PFSK-1 (cell line): ENCODE data around the gene ARHGAP8.

Experiments used
- FOXP2 ChIP-seq: optimal IDR thresholded peaks from 2 replicates; pipeline ENCODE3; 2011; ENCODE audit warnings: borderline replicate concordance, control low read depth, inconsistent platforms; ENCODE audit not compliant: insufficient read depth; ENCODE audit errors: extremely low read length, extremely low read depth
- POLR2AphosphoS5 ChIP-seq: IDR thresholded peaks from 2 replicates; pipeline ENCODE4 v1.6.1; 2012; ENCODE audit warnings: low read depth, mild to moderate bottlenecking, control low read depth, low read length, moderate library complexity
- REST ChIP-seq, 2 experiments: IDR thresholded peaks; 2 replicates each; pipeline versions ENCODE4 v1.6.1 to v1.8.0; 2011 to 2012; ENCODE audit warnings: low read depth in 2 of 2, low read length in 2 of 2, control low read depth in 1 of 2, inconsistent platforms in 1 of 2, mild to moderate bottlenecking in 1 of 2, moderate library complexity in 1 of 2; ENCODE audit not compliant: insufficient read depth in 1 of 2
- SIN3A ChIP-seq: IDR thresholded peaks from 2 replicates; pipeline ENCODE4 v1.6.1; 2012; ENCODE audit warnings: mild to moderate bottlenecking, low read length, moderate library complexity, borderline replicate concordance; ENCODE audit not compliant: insufficient read depth
- TAF1 ChIP-seq: IDR thresholded peaks from 2 replicates; pipeline ENCODE4 v1.6.1; 2012; ENCODE audit warnings: low read length, control low read depth, borderline replicate concordance; ENCODE audit not compliant: insufficient read depth

Gene ARHGAP8

GRCh38 chr22:44722611-44723010, 29.8 kb upstream of the ARHGAP8 start:
- TF ChIP-seq POLR2AphosphoS5 (no peak), FOXP2 (no peak), REST (IDR thresholded peaks at IDR 0.05; ENCODE audit: insufficient read depth in 1 of 2, low read depth in 2 of 2, low read length in 2 of 2) (no peak), TAF1 (no peak), SIN3A (no peak)

GRCh38 chr22:44723801-44724200, 28.6 kb upstream of the ARHGAP8 start:
- TF ChIP-seq TAF1: no peak
- TF ChIP-seq SIN3A: no peak
- no peak for TF ChIP-seq FOXP2
- no peak for TF ChIP-seq POLR2AphosphoS5

GRCh38 chr22:44724416-44724815, 28.0 kb upstream of the ARHGAP8 start:
- no peak for TF ChIP-seq SIN3A
- no peak for TF ChIP-seq TAF1
- TF ChIP-seq POLR2AphosphoS5: no peak
- no peak for TF ChIP-seq REST (IDR thresholded peaks at IDR 0.05; ENCODE audit: insufficient read depth in 1 of 2, low read depth in 2 of 2, low read length in 2 of 2)
- no peak for TF ChIP-seq FOXP2

GRCh38 chr22:44724859-44725258, 27.5 kb upstream of the ARHGAP8 start:
- no peak for TF ChIP-seq REST (IDR thresholded peaks at IDR 0.05; ENCODE audit: insufficient read depth in 1 of 2, low read depth in 2 of 2, low read length in 2 of 2)
- TF ChIP-seq FOXP2: no peak
- TF ChIP-seq SIN3A: no peak
- TF ChIP-seq POLR2AphosphoS5: no peak
- TF ChIP-seq TAF1: no peak

- TF ChIP-seq REST (IDR thresholded peaks at IDR 0.05; ENCODE audit: insufficient read depth in 1 of 2, low read depth in 2 of 2, low read length in 2 of 2) (no peak), SIN3A (no peak), FOXP2 (no peak), POLR2AphosphoS5 (no peak), TAF1 (no peak)
These were observed 25.9 kb upstream of the ARHGAP8 start for GRCh38 chr22:44726439-44726838.
